ENCODE data around the gene CRYGN. TPM values are rescaled to one million over a fixed set of nuclear protein-coding genes. Genes with fewer than 3 reads are reported as not detected.
A peak's percentile ranks its signal among the peaks of the same experiment; 100 is the strongest.

CRYGN gene
- polyA plus RNA-seq, 1 of the 3 experiments (the other 2 are of a cell fraction), result not detected

DNA sequence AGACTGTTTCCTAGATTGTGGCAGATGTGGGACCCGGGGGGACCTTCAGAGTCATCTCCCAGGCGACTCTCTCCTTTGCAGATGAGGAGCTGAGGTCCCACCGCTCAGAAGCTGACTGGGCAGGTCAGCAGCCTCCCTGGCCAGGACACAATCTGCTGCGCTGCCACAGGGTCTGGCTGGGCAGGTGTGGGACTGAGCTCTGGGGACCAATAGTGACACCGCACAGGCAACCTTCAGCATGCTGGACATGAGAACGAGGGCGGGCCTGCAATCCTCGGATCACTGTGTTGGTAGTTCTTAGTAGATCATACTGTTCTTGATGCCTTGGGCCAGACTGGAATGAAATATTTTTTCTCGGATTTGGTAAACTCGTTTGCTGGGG, 20.5 kb upstream of the CRYGN start:
- H3K79me2 ChIP-seq (ENCODE audit: insufficient read depth), result no peaks in the 10 kb centered on the region
- H2AFZ ChIP-seq (ENCODE audit: low read depth), result peak overlapping the region; percentile 78; the same call in 1 of the 2 replicates
- H4K20me1 ChIP-seq (ENCODE audit: insufficient read depth), result no peaks in the 10 kb centered on the region
- no peaks in the 10 kb centered on the region for H3K9me2 ChIP-seq
- H3K9me3 ChIP-seq, result no peaks in the 10 kb centered on the region
- H3K27ac ChIP-seq (ENCODE audit: low read depth in 2 of 2, low read length in 1 of 2), result peak overlapping the region; percentile 44 to 54; a peak in 3 of 4 replicates
- no peak overlapping the region for H3K4me3 ChIP-seq (ENCODE audit: low read depth in 2 of 2, low read length in 1 of 2)
- peak overlapping the region; percentile 1; the same call in 1 of the 2 replicates for H3K9ac ChIP-seq
- TF ChIP-seq RCOR1 (IDR thresholded peaks at IDR 0.05; ENCODE audit: low read length) (no peak), TAF1 (IDR thresholded peaks at IDR 0.05; ENCODE audit: borderline replicate concordance, low read depth, low read length) (no peak), EZH2phosphoT487 (IDR thresholded peaks at IDR 0.05; ENCODE audit: borderline replicate concordance, low read depth) (no peak), RAD21 (IDR thresholded peaks at IDR 0.05; ENCODE audit: low read length) (no peak), FOSL2 (IDR thresholded peaks at IDR 0.05; ENCODE audit: borderline replicate concordance, low read depth) (no peak), RFX5 (IDR thresholded peaks at IDR 0.05; ENCODE audit: low read length) (no peak), MXI1 (IDR thresholded peaks at IDR 0.05; ENCODE audit: low read depth, low read length) (no peak), FOXJ3 (CRISPR knock-in tag; IDR thresholded peaks at IDR 0.05) (no peak), SMC3 (IDR thresholded peaks at IDR 0.05; ENCODE audit: low read depth, low read length) (no peak), NFIC (IDR thresholded peaks at IDR 0.05; ENCODE audit: borderline replicate concordance) (no peak), MEF2A (IDR thresholded peaks at IDR 0.05; ENCODE audit: borderline replicate concordance, low read depth) (no peak), ELF1 (IDR thresholded peaks at IDR 0.05) (no peak), NRF1 (IDR thresholded peaks at IDR 0.05; ENCODE audit: low read depth, low read length) (no peak), ZBTB33 (IDR thresholded peaks at IDR 0.05; ENCODE audit: borderline replicate concordance, low read depth) (no peak)
- TF ChIP-seq, protein P1, sequence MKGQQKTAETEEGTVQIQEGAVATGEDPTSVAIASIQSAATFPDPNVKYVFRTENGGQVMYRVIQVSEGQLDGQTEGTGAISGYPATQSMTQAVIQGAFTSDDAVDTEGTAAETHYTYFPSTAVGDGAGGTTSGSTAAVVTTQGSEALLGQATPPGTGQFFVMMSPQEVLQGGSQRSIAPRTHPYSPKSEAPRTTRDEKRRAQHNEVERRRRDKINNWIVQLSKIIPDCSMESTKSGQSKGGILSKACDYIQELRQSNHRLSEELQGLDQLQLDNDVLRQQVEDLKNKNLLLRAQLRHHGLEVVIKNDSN (IDR thresholded peaks at IDR 0.05; ENCODE audit: borderline replicate concordance, low read depth), result no peak
- TF ChIP-seq, protein P2, sequence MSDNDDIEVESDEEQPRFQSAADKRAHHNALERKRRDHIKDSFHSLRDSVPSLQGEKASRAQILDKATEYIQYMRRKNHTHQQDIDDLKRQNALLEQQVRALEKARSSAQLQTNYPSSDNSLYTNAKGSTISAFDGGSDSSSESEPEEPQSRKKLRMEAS (IDR thresholded peaks at IDR 0.05; ENCODE audit: low read depth), result no peak
- ChIA-PET CTCF (interaction anchor here (0.9 to 3.2 kb wide), 12 partner anchors 11 to 323 kb away, joined by 3 to 13 read pairs (median 3); no protein-coding TSS in a partner anchor), POLR2A (interaction anchor here (0.8 kb wide), 1 partner anchor 12 kb away, joined by 3 read pairs; no protein-coding TSS in a partner anchor)
- 83% methylated on average over 10 of the region's 10 CpGs for WGBS (ENCODE audit: low lambda C conversion rate)
- no peak for DNase-seq
- peaks cover 8 to 20% of the 10 kb centered on the region in 2 experiments for H3K36me3 ChIP-seq (replicated peaks in 1 of 2; ENCODE audit: control insufficient read depth in 1 of 2, insufficient read depth in 2 of 2, low read length in 1 of 2)
- no peaks in the 10 kb centered on the region for H3K27me3 ChIP-seq (ENCODE audit: insufficient read depth)
- H3K4me2 ChIP-seq, result peak overlapping the region; percentile 72
- H3F3A ChIP-seq (replicated peaks; ENCODE audit: insufficient read depth), result peaks cover 25% of the 10 kb centered on the region
- peaks cover 0 to 14% of the 10 kb centered on the region in 2 experiments; a peak in 1 of 4 replicates for H3K4me1 ChIP-seq (ENCODE audit: control insufficient read depth in 1 of 2, insufficient read depth in 2 of 2, low read depth in 1 of 2, low read length in 1 of 2)

Data from SK-N-SH (cell line).